ENCODE data around the gene ITGA11. TPM values are rescaled to one million over a fixed set of nuclear protein-coding genes. Genes with fewer than 3 reads are reported as not detected.

Gene ITGA11
- total and polyA plus RNA-seq, 2 donors (not counting 1 experiment from before 2014, with no cell fraction given): not detected

GRCh38 chr15:68367992-68368391 lies 64.0 kb downstream of the ITGA11 start:
- CTCF ChIA-PET: interaction anchor here (0.7 to 1.3 kb wide), 2 partner anchors 10 to 115 kb away, joined by 3 to 5 read pairs; no protein-coding TSS in a partner anchor
- Histone ChIP-seq H3K36me3 (replicated peaks in 1 of 2; ENCODE audit: control extremely low read depth in 1 of 2, control insufficient read depth in 1 of 2, extremely low read depth in 1 of 2, insufficient read depth in 2 of 2, low read length in 1 of 2) (no peaks in the 10 kb centered on the region), H3K27me3 (replicated peaks in 1 of 4; ENCODE audit: control extremely low read depth in 1 of 4, control insufficient read depth in 3 of 4, insufficient read depth in 4 of 4, low read length in 3 of 4) (peaks cover 0 to 10% (median 0%) of the 10 kb centered on the region in 4 experiments), H3K4me2 (replicated peaks; ENCODE audit: low read depth, low read length, poor library complexity, severe bottlenecking) (no peak overlapping the region), H3K9me3 (ENCODE audit: control extremely low read depth in 1 of 3, control insufficient read depth in 2 of 3, insufficient read depth in 1 of 3, low read length in 2 of 3) (no peaks in the 10 kb centered on the region), H2AFZ (ENCODE audit: insufficient read depth, low read depth, low read length, poor library complexity, severe bottlenecking) (no peak overlapping the region), H4K20me1 (ENCODE audit: control insufficient read depth, insufficient read depth, low read length, poor library complexity, severe bottlenecking) (no peaks in the 10 kb centered on the region), H3K9ac (ENCODE audit: low read length) (no peak overlapping the region), H3K4me3 (ENCODE audit: control extremely low read depth in 1 of 5, extremely low read depth in 1 of 5, insufficient read depth in 1 of 5, low read depth in 2 of 5, low read length in 4 of 5) (no peak overlapping the region), H3K27ac (ENCODE audit: low read length in 2 of 2) (no peak overlapping the region), H3K79me2 (ENCODE audit: control insufficient read depth, insufficient read depth, low read length) (no peaks in the 10 kb centered on the region), H3K4me1 (ENCODE audit: control insufficient read depth in 2 of 2, insufficient read depth in 2 of 2, low read length in 2 of 2) (peaks cover 4 to 7% of the 10 kb centered on the region in 2 donors)
- no peak overlapping the region for H3K27ac Mint-ChIP-seq
- POLR2A ChIA-PET: no interaction called here
- H3K9me3 Mint-ChIP-seq (ENCODE audit: insufficient read depth): no peaks in the 10 kb centered on the region
- H3K4me1 Mint-ChIP-seq: peaks cover 4% of the 10 kb centered on the region
- DNase-seq (no peak), ATAC-seq (ENCODE audit: low read depth) (no peak)
- H3K4me3 Mint-ChIP-seq: no peak overlapping the region
- WGBS (ENCODE audit: insufficient coverage): 71% methylated on average over 5 of the region's 5 CpGs
- intact Hi-C loops (cut with micrococcal nuclease): no loop called here
- no peak for TF ChIP-seq EZH2 (IDR thresholded peaks at IDR 0.05; ENCODE audit: borderline replicate concordance, insufficient read depth, low read depth, low read length, poor library complexity, severe bottlenecking)
- TF ChIP-seq CTCF (IDR thresholded peaks at IDR 0.05): no peak
- H3K27me3 Mint-ChIP-seq: peaks cover 25% of the 10 kb centered on the region

- CTCF ChIA-PET: no interaction called here
Measured at GRCh38 chr15:68367226-68367625, 64.7 kb downstream of the ITGA11 start.

More at GRCh38 chr15:68367226-68367625, 64.7 kb downstream of the ITGA11 start:
- peaks cover 4% of the 10 kb centered on the region for H3K4me1 Mint-ChIP-seq
- H3K27ac Mint-ChIP-seq: no peak overlapping the region
- Histone ChIP-seq H3K4me2 (replicated peaks; ENCODE audit: low read depth, low read length, poor library complexity, severe bottlenecking) (no peak overlapping the region), H3K36me3 (replicated peaks in 1 of 2; ENCODE audit: control extremely low read depth in 1 of 2, control insufficient read depth in 1 of 2, extremely low read depth in 1 of 2, insufficient read depth in 2 of 2, low read length in 1 of 2) (no peaks in the 10 kb centered on the region), H3K4me1 (ENCODE audit: control insufficient read depth in 2 of 2, insufficient read depth in 2 of 2, low read length in 2 of 2) (peaks cover 4 to 7% of the 10 kb centered on the region in 2 donors), H3K79me2 (ENCODE audit: control insufficient read depth, insufficient read depth, low read length) (no peaks in the 10 kb centered on the region), H3K9ac (ENCODE audit: low read length) (no peak overlapping the region), H3K27ac (ENCODE audit: low read length in 2 of 2) (no peak overlapping the region), H3K4me3 (ENCODE audit: control extremely low read depth in 1 of 5, extremely low read depth in 1 of 5, insufficient read depth in 1 of 5, low read depth in 2 of 5, low read length in 4 of 5) (no peak overlapping the region), H3K9me3 (ENCODE audit: control extremely low read depth in 1 of 3, control insufficient read depth in 2 of 3, insufficient read depth in 1 of 3, low read length in 2 of 3) (no peaks in the 10 kb centered on the region), H4K20me1 (ENCODE audit: control insufficient read depth, insufficient read depth, low read length, poor library complexity, severe bottlenecking) (no peaks in the 10 kb centered on the region), H3K27me3 (replicated peaks in 1 of 4; ENCODE audit: control extremely low read depth in 1 of 4, control insufficient read depth in 3 of 4, insufficient read depth in 4 of 4, low read length in 3 of 4) (peaks cover 0 to 10% (median 0%) of the 10 kb centered on the region in 4 experiments), H2AFZ (ENCODE audit: insufficient read depth, low read depth, low read length, poor library complexity, severe bottlenecking) (no peak overlapping the region)
- WGBS (ENCODE audit: insufficient coverage): 94% methylated on average over 2 of the region's 4 CpGs
- intact Hi-C loops (cut with micrococcal nuclease): no loop called here
- DNase-seq (no peak), ATAC-seq (ENCODE audit: low read depth) (no peak)
- POLR2A ChIA-PET: no interaction called here
- H3K4me3 Mint-ChIP-seq: no peak overlapping the region
- peaks cover 25% of the 10 kb centered on the region for H3K27me3 Mint-ChIP-seq
- no peak for TF ChIP-seq CTCF (IDR thresholded peaks at IDR 0.05)
- TF ChIP-seq EZH2 (IDR thresholded peaks at IDR 0.05; ENCODE audit: borderline replicate concordance, insufficient read depth, low read depth, low read length, poor library complexity, severe bottlenecking): no peak
- H3K9me3 Mint-ChIP-seq (ENCODE audit: insufficient read depth): no peaks in the 10 kb centered on the region
